ENCODE data around the gene LSAMP.

The LSAMP gene

GRCh38 chr3:116112696-116113095 lies 332.6 kb downstream of the LSAMP start:
- no peak for DNase-seq

DNA sequence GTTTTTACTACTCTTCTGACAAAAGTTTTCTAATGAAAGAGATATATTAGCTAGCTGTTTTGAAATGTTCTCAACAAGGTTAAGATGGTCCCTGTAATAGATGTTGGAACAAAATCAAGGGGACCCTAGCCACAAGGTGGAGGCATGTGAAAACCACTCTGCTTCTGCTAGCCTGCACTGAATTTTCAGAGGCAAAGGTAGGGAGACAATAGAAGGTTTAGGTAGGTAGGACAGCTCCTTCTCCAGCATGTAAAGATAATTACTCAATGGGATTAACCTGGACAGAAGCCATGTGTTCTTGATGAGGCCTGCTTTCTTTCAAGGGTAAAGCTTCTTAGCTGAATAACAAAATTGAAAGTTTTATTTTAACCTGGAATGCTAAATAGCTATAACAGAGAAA lies 333.5 kb downstream of the LSAMP start:
- DNase-seq, result no peak

- no peak for DNase-seq
These were observed 341.3 kb downstream of the LSAMP start for GRCh38 chr3:116103868-116104530.

GRCh38 chr3:116102037-116102436 lies 343.2 kb downstream of the LSAMP start:
- no peak for DNase-seq

- DNase-seq, result no peak
These were observed 348.1 kb downstream of the LSAMP start for GRCh38 chr3:116097226-116097625.

DNA sequence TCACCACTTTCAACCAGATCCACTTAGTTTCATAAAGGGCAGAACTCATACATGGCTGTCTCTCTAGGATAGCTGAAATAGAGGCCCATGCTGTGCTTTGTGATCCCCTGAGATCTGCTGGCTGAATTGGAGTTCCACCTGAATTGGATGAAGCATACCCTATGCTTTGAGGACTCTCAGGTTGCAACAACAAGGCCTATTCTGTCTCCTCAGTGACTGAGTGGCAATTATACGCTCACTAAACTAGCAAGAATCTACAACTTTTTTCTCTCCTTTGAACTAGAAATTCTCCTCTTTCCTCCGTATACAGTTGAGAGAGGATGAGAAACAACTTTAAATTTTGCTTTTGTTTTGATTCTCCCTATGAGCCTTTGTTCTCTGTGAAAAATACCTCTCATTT lies 348.7 kb downstream of the LSAMP start:
- DNase-seq, result no peak

DNA sequence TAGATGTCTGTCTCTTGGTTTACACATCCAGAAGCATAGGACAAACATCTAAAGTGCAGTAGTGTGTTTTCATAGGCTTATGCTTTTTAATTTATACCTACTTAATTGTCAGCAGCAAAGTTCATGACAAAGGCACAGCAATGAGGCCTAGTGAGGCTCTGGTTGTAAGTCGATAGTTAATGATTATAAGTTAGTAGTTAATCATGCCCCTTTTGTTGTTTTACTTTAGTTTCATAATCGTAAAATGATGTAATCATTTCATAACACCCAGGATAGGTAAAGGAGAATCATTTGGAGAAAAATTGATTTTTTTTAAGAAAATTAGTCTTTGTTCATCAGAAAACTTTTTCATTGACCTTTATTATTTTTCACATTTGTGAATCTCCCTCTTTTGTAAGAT lies 351.9 kb downstream of the LSAMP start:
- no peak for DNase-seq

DNA sequence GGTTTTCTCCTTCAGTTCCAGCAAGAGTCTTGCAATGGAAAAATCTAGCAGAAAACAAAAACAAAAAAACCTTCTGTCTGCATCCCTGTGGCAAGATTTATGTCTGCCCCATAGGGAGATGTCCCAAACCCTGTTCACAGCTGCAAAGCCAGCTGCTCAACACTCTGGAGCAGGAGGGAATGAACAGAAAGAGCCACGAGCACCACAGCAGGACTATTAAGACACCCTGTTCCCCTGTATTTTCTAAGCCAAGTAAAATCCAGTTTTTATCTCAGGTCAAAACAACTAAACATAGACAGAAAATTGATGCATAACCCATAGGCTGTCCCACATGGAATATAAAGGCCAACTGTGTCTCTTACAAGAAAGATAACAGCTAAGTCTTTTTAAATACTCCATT lies 357.9 kb downstream of the LSAMP start:
- no peak for DNase-seq

GRCh38 chr3:116084999-116085791 lies 360.1 kb downstream of the LSAMP start:
- no peak for DNase-seq

DNA sequence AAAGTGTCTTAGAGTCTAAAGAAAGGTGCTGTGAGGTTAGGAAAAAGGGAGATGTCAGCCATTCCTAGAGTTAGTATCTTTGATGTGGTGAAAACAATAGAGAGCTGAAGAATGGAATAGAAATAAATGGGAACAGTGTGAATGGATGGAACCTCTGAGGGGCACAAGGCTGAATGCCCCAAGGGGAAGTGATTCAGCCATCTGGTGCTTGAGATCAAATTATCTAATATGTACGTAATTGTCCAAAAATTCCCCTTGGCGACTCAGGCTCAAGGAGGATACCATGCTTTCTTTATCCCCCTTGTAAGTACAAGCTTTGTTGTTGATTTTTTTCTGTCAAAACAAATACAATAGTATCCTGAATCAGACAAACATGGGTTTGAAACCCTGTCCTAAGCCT lies 361.6 kb downstream of the LSAMP start:
- no peak for DNase-seq

DNA sequence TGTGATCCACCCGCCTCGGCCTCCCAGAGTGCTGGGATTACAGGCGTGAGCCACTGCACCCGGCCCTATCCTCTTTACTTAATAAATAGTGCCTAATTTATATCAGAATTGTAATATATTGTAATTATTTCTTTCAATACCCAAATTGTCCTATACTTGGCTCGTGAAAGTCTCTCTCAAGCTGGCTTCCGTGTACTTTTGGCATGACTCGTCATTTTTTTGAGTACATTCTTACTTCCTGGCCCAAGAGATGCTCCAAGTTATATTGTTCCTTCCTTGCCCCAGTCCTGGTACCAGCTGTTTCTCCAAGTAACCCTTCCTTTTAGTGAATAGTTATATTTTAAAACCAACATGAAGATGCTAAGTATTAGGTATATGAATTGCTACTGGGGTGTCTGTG lies 366.7 kb downstream of the LSAMP start:
- no peak for DNase-seq

GRCh38 chr3:116077557-116077956 lies 367.7 kb downstream of the LSAMP start:
- no peak for DNase-seq

DNA sequence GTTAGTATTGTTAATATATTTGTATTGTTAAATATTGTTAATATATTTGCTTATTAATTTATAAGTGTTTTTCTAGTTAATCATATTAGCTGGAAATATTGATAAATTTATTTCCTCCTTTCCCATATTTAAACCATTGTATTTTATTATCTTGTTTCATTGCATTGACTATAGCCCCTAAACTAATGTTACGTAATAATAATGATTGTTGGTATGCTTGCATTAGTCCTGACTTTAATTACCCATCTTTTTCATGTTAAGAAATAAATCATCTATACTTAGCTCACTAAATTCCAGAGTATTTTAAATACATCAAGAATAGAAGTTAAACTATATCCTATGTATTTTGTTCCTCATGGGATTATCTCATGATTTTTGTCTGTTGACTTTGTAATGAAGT lies 368.2 kb downstream of the LSAMP start:
- no peak for DNase-seq

GRCh38 chr3:116070516-116071278 lies 374.6 kb downstream of the LSAMP start:
- peak in 2 of 56 donors; percentile 9 to 13 for DNase-seq

- DNase-seq, result no peak
These were observed 375.2 kb downstream of the LSAMP start for GRCh38 chr3:116070061-116070460.

- DNase-seq, result no peak
These were observed 376.3 kb downstream of the LSAMP start for GRCh38 chr3:116069024-116069423.

DNA sequence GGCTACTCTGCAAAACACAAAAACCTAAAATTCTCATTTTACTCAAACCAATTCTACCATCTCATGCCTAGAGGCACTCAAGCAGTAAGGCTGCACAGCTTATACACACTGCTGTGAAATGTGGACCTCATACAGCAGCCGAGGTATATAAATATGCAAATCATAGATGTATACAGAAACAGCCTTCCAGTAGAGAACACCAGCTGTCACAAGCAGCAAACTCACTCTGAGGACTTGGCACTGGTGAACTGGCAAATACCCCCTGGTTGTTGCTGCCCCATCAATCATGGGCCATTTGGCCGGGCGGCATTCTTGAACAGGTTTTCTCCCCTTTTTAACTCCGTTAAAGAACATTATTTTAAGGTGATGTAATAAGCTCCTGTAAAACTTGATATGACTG lies 378.0 kb downstream of the LSAMP start:
- no peak for DNase-seq

DNA sequence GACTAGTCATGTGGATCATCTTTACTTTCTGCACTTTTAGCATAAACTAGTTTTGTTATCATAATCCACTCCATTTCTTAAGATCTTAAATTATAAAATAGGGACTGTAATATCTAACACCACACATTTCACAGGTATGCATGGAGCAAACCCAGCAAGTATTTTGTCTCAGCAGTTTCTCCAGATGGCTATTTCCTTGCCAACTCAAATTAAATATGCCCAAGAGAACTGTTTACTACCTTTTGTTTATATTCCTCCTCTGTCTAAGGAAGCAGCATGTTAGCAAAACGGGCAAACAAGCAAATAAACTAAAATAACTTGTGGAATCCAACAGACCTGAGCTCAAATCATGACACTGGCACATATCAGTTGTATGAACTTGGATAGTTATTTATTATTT lies 379.8 kb downstream of the LSAMP start:
- no peak for DNase-seq

GRCh38 chr3:116064646-116065045 lies 380.6 kb downstream of the LSAMP start:
- DNase-seq, result no peak

GRCh38 chr3:116059421-116060096 lies 385.7 kb downstream of the LSAMP start:
- DNase-seq, result no peak

DNA sequence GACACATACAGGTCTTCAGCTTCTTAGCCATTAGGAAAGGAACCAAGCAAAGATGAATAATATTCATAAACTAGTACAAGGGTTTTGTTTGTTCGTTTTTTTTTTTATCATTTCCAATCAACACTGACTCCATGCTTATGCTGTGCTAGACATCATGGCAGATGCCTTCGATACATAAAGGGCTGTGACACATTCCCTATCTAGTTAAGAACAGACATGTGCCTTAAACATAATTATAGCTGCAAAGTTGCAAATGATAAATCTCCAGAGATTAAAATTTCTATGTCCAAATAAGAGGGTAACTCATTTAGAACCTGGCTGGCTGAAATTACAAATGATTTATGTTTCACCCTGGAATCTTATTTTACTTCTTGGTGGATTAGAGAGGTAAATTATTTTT lies 386.4 kb downstream of the LSAMP start:
- DNase-seq, result no peak
